HEK293 (cell line): ENCODE results near the gene UQCRQ.
A peak's percentile ranks its signal among the peaks of the same experiment; 100 is the strongest.

Experiments used
- CTCF ChIA-PET: fragments of 350-600 bp; formaldehyde crosslinking; extraction: SDS; loops from one replicate; lab custom pipeline; 2021; ENCODE audit warnings: antibody characterized with exemption; lab: Yijun Ruan, JAX
- POLR2A ChIA-PET: fragments of 300-600 bp; formaldehyde crosslinking; extraction: SDS; loops from one replicate; lab custom pipeline; 2020; ENCODE audit warnings: antibody characterized with exemption, inconsistent platforms; lab: Yijun Ruan, JAX
- H3K27ac ChIP-seq: fragments of 200-500 bp; sonication (Bioruptor generic); 2 replicates; pipeline ENCODE4 v1.5.1; 2014; ENCODE audit warnings: low read depth, low read length, control low read depth, inconsistent platforms; ENCODE audit errors: extremely low read depth
- H3K36me3 ChIP-seq, 2 experiments: fragments of 200-500 bp in 1 of 2; sonication (Bioruptor generic) in 1 of 2; 1 replicate in 1 of 2; 2 replicates in 1 of 2; pipeline ENCODE4 v1.5.1; 2014 to 2017; ENCODE audit warnings: inconsistent platforms in 2 of 2, low read length in 2 of 2; ENCODE audit not compliant: control insufficient read depth in 2 of 2, insufficient read depth in 1 of 2
- H3K4me1 ChIP-seq: fragments of 200-500 bp; sonication (Bioruptor generic); 2 replicates; pipeline ENCODE4 v1.5.1; 2014; ENCODE audit warnings: mild to moderate bottlenecking, low read length, inconsistent platforms; ENCODE audit not compliant: control insufficient read depth, insufficient read depth
- H3K4me3 ChIP-seq: 2 replicates; pipeline ENCODE4 v1.5.1; 2011; ENCODE audit warnings: low read depth, mild to moderate bottlenecking, control low read depth, low read length, moderate library complexity
- H3K9me3 ChIP-seq: fragments of 200-500 bp; sonication (Bioruptor generic); 2 replicates; pipeline ENCODE4 v1.5.1; 2014; ENCODE audit warnings: low read depth, low read length, inconsistent platforms; ENCODE audit not compliant: control insufficient read depth, insufficient read depth
- HOXA7 ChIP-seq: sonication (generic); formaldehyde crosslinking; IDR thresholded peaks from 2 replicates; pipeline ENCODE4 v1.8.1; 2022; ENCODE audit warnings: missing genetic modification reagents, borderline replicate concordance
- HOXD13 ChIP-seq: sonication (generic); formaldehyde crosslinking; IDR thresholded peaks from 2 replicates; pipeline ENCODE4 v1.8.0; 2022; ENCODE audit warnings: missing genetic modification reagents, borderline replicate concordance
- KLF8 ChIP-seq: fragments of 450-650 bp; formaldehyde crosslinking; IDR thresholded peaks from 2 replicates; pipeline ENCODE4 v1.5.1; 2016; ENCODE audit warnings: missing biosample characterization, missing genetic modification characterization
- SCRT1 ChIP-seq: fragments of 450-650 bp; formaldehyde crosslinking; IDR thresholded peaks from 2 replicates; pipeline ENCODE4 v1.5.1; 2016; ENCODE audit warnings: missing biosample characterization, missing genetic modification characterization, borderline replicate concordance
- ZFHX2 ChIP-seq: fragments of 450-650 bp; formaldehyde crosslinking; conservative IDR thresholded peaks from 2 replicates; pipeline ENCODE4 v1.5.1; 2016; ENCODE audit warnings: missing biosample characterization, missing genetic modification characterization
- ZNF155 ChIP-seq: fragments of 450-650 bp; formaldehyde crosslinking; IDR thresholded peaks from 2 replicates; pipeline ENCODE4 v1.5.1; 2016; ENCODE audit warnings: missing biosample characterization, missing genetic modification characterization
- ZNF24 ChIP-seq: fragments of 450-650 bp; formaldehyde crosslinking; IDR thresholded peaks from 2 replicates; pipeline ENCODE4 v1.5.1; 2016; ENCODE audit warnings: missing biosample characterization, missing genetic modification characterization
- ZNF394 ChIP-seq: fragments of 450-650 bp; formaldehyde crosslinking; IDR thresholded peaks from 2 replicates; pipeline ENCODE4 v1.5.1; 2016; ENCODE audit warnings: missing biosample characterization, missing genetic modification characterization, mild to moderate bottlenecking, moderate library complexity, borderline replicate concordance
- ZNF544 ChIP-seq: fragments of 450-650 bp; formaldehyde crosslinking; IDR thresholded peaks from 2 replicates; pipeline ENCODE4 v1.5.0; 2017; ENCODE audit warnings: missing biosample characterization, missing genetic modification characterization
- ZNF548 ChIP-seq: fragments of 450-650 bp; formaldehyde crosslinking; IDR thresholded peaks from 2 replicates; pipeline ENCODE4 v1.5.1; 2016; ENCODE audit warnings: missing biosample characterization, missing genetic modification characterization
- ZNF558 ChIP-seq: fragments of 450-650 bp; formaldehyde crosslinking; IDR thresholded peaks from 2 replicates; pipeline ENCODE4 v1.5.1; 2016; ENCODE audit warnings: missing biosample characterization, missing genetic modification characterization
- ZNF670 ChIP-seq: fragments of 450-650 bp; formaldehyde crosslinking; IDR thresholded peaks from 2 replicates; pipeline ENCODE4 v1.5.1; 2016; ENCODE audit warnings: missing biosample characterization, missing genetic modification characterization, low read depth
- TF ChIP-seq, protein P1 (sequence below): fragments of 450-650 bp; formaldehyde crosslinking; IDR thresholded peaks from 2 replicates; pipeline ENCODE4 v1.5.1; 2016; ENCODE audit warnings: missing biosample characterization, missing genetic modification characterization
- TF ChIP-seq, protein P2 (sequence below): fragments of 450-650 bp; IDR thresholded peaks from 2 replicates; pipeline ENCODE4 v1.5.1; 2018; ENCODE audit warnings: missing biosample characterization, mild to moderate bottlenecking, missing genetic modification characterization
- TF ChIP-seq, protein P3 (sequence below): fragments of 450-650 bp; formaldehyde crosslinking; IDR thresholded peaks from 2 replicates; pipeline ENCODE4 v1.5.1; 2016; ENCODE audit warnings: missing biosample characterization, missing genetic modification characterization
- TF ChIP-seq, protein P4 (sequence below): fragments of 450-650 bp; formaldehyde crosslinking; IDR thresholded peaks from 2 replicates; pipeline ENCODE4 v1.5.1; 2016; ENCODE audit warnings: missing biosample characterization, missing genetic modification characterization

Gene UQCRQ

DNA sequence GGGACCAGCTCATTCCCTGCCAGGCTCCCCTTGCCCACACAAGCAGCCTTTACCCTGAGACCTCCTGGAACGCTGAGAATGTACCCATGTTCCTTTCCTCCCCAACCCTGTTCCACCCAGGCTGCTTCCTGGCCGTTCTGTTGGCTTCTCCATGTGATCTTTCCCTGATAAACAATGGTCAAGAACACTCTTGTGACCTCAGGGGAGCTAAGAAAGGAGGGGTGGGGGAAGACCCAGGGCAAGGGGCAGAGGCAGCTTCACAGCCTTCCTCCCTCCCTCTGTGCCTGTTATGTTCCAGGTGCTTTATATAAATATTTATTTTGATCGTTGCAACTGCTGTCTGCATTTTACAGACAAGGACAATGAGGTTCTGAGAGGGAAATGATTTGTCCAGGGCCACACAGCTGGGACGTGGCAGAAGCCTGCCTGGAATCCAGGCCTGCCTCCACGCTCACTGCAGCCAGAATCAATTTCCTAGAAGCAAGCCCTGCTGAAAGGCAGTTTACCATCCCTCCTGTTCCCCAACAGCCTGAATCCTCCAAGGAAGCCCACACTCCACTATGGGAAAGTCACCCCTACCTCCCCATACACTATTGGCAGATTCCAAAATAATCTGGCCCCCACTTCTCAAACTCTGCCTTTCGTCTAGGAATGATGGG is 39.9 kb upstream of the UQCRQ start:
- H3K4me1 ChIP-seq: no peaks in the 10 kb centered on the region
- POLR2A ChIA-PET: no interaction called here
- CTCF ChIA-PET: interaction anchor here (0.6 to 4.8 kb wide), 2 partner anchors 34 to 56 kb away, joined by 3 to 20 read pairs; no protein-coding TSS in a partner anchor
- H3K27ac ChIP-seq: no peak overlapping the region
- peaks cover 0 to 38% of the 10 kb centered on the region in 2 experiments; a peak in 1 of 3 replicates for H3K36me3 ChIP-seq
- TF ChIP-seq SCRT1 (tag by site-specific recombination) (no peak), ZNF558 (no peak), KLF8 (no peak), ZNF24 (tag by site-specific recombination) (no peak), ZNF155 (tag by site-specific recombination) (no peak), HOXD13 (CRISPR knock-in tag) (no peak)
- TF ChIP-seq, protein P1, sequence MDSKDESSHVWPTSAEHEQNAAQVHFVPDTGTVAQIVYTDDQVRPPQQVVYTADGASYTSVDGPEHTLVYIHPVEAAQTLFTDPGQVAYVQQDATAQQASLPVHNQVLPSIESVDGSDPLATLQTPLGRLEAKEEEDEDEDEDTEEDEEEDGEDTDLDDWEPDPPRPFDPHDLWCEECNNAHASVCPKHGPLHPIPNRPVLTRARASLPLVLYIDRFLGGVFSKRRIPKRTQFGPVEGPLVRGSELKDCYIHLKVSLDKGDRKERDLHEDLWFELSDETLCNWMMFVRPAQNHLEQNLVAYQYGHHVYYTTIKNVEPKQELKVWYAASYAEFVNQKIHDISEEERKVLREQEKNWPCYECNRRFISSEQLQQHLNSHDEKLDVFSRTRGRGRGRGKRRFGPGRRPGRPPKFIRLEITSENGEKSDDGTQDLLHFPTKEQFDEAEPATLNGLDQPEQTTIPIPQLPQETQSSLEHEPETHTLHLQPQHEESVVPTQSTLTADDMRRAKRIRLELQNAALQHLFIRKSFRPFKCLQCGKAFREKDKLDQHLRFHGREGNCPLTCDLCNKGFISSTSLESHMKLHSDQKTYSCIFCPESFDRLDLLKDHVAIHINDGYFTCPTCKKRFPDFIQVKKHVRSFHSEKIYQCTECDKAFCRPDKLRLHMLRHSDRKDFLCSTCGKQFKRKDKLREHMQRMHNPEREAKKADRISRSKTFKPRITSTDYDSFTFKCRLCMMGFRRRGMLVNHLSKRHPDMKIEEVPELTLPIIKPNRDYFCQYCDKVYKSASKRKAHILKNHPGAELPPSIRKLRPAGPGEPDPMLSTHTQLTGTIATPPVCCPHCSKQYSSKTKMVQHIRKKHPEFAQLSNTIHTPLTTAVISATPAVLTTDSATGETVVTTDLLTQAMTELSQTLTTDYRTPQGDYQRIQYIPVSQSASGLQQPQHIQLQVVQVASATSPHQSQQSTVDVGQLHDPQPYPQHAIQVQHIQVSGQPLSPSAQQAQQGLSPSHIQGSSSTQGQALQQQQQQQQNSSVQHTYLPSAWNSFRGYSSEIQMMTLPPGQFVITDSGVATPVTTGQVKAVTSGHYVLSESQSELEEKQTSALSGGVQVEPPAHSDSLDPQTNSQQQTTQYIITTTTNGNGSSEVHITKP (tag by site-specific recombination): peak; percentile 39; the same call in 1 of the 2 replicates
- no peak overlapping the region for H3K4me3 ChIP-seq
- H3K9me3 ChIP-seq: no peaks in the 10 kb centered on the region

DNA sequence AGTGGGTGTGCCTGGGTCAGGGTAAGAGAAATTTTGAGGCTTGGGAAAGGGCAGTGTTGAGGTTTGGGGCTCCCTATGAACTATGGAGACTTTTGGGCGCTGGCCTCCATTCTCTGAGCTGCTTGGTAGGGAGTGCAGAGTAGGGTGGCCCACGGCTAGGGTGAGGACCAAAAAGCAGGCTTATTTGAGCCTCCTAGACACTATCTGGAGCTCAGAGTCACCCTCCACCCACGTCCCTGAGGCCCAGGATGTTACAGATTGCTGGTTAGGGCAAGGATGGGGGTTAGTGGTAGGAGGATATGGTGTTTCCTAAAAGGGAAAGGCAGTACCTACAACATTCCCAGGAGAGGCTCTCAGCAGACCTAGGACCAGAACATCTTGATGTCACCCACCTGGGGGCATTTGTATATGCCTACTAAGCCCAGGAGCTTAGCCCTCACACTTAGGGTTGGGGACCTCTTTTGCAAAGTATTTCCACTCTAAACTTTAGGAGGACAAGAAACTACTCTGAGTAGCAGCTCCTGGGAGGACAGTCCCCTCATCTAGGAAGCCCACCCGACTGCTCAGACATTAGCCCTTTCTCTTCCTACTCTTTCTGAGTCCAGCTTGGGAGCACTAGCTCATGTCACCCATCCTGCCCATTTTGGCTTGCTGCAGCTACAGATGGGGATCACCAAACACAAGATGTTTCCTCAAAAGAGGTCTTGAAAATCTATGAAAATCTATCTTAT is 38.3 kb upstream of the UQCRQ start:
- CTCF ChIA-PET: interaction anchor here (0.6 to 4.8 kb wide), 8 partner anchors 8 to 326 kb away, joined by 3 to 29 read pairs (median 4); partner anchors contain the start of gene CCNI2
- Histone ChIP-seq H3K36me3 (peaks cover 0 to 33% of the 10 kb centered on the region in 2 experiments; a peak in 1 of 3 replicates), H3K4me1 (no peaks in the 10 kb centered on the region), H3K27ac (no peak overlapping the region), H3K9me3 (no peaks in the 10 kb centered on the region), H3K4me3 (no peak overlapping the region)
- TF ChIP-seq ZNF548 (tag by site-specific recombination) (no peak), ZNF544 (tag by site-specific recombination) (no peak), ZFHX2 (tag by site-specific recombination) (peak; percentile 65)
- POLR2A ChIA-PET: interaction anchor here (0.8 to 2.6 kb wide), 2 partner anchors 8 to 38 kb away, joined by 3 to 10 read pairs; partner anchors contain the start of genes GDF9 and UQCRQ

DNA sequence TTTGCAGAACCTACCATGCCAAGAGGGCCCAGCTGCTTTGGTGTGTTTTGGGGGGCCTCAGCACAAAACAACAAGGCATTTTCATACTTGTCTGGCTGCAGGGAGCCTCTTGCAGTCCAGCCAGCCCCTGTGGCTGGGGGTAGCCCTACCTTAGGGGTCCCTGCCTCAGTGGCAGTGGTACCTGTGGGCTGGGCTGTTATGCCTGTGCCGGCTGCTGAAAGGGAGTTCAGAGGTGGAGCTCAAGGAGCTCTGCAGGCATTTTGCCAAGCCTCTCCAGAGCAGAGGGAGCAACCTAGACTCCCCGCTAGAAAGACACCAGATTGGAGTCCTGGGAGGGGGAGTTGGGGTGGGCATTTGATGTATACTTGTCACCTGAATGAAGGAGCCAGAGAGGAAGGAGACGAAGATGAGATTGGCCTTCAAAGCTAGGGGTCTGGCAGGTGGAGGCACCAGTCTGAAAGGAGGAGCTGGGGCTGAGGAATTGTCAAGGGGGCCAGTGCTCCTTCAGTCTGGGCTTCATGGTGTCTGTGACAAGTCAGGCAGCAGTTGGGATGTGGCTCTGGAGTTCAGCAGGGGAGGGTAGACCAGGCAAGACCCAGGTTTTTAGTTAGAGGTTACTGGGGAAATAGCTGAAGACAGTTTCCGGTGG is 37.5 kb upstream of the UQCRQ start:
- ChIA-PET CTCF (interaction anchor here (0.6 to 4.8 kb wide), 13 partner anchors 9 to 303 kb away, joined by 3 to 29 read pairs (median 4); partner anchors contain the start of genes CCNI2, GDF9 and UQCRQ), POLR2A (interaction anchor here (0.6 to 2.6 kb wide), 3 partner anchors 19 to 38 kb away, joined by 3 to 10 read pairs (median 5); partner anchors contain the start of genes GDF9 and UQCRQ)
- peaks cover 0 to 27% of the 10 kb centered on the region in 2 experiments; a peak in 1 of 3 replicates for H3K36me3 ChIP-seq
- H3K27ac ChIP-seq: no peak overlapping the region
- no peaks in the 10 kb centered on the region for H3K9me3 ChIP-seq
- TF ChIP-seq HOXA7 (CRISPR knock-in tag) (no peak), ZNF394 (peak; percentile 69), ZNF670 (no peak)
- TF ChIP-seq, protein P2, sequence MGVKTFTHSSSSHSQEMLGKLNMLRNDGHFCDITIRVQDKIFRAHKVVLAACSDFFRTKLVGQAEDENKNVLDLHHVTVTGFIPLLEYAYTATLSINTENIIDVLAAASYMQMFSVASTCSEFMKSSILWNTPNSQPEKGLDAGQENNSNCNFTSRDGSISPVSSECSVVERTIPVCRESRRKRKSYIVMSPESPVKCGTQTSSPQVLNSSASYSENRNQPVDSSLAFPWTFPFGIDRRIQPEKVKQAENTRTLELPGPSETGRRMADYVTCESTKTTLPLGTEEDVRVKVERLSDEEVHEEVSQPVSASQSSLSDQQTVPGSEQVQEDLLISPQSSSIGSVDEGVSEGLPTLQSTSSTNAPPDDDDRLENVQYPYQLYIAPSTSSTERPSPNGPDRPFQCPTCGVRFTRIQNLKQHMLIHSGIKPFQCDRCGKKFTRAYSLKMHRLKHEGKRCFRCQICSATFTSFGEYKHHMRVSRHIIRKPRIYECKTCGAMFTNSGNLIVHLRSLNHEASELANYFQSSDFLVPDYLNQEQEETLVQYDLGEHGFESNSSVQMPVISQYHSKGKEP (tag by site-specific recombination): no peak
- TF ChIP-seq, protein P3, sequence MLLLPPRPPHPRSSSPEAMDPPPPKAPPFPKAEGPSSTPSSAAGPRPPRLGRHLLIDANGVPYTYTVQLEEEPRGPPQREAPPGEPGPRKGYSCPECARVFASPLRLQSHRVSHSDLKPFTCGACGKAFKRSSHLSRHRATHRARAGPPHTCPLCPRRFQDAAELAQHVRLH (tag by site-specific recombination): no peak
- TF ChIP-seq, protein P4, sequence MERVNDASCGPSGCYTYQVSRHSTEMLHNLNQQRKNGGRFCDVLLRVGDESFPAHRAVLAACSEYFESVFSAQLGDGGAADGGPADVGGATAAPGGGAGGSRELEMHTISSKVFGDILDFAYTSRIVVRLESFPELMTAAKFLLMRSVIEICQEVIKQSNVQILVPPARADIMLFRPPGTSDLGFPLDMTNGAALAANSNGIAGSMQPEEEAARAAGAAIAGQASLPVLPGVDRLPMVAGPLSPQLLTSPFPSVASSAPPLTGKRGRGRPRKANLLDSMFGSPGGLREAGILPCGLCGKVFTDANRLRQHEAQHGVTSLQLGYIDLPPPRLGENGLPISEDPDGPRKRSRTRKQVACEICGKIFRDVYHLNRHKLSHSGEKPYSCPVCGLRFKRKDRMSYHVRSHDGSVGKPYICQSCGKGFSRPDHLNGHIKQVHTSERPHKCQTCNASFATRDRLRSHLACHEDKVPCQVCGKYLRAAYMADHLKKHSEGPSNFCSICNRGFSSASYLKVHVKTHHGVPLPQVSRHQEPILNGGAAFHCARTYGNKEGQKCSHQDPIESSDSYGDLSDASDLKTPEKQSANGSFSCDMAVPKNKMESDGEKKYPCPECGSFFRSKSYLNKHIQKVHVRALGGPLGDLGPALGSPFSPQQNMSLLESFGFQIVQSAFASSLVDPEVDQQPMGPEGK (tag by site-specific recombination): no peak
- no peak overlapping the region for H3K4me3 ChIP-seq
- no peaks in the 10 kb centered on the region for H3K4me1 ChIP-seq
